Measurements from ENCODE around the gene ALAD.
"Not testable (repeated sequence)": the region's sequence is repeated elsewhere in the genome, so short reads cannot be mapped to it uniquely, and the experiment has no call there.

The ALAD gene

GRCh38 chr9:113397203-113397631 lies 3.9 kb downstream of the ALAD start:
- peak; percentile 96 for DNase-seq

GRCh38 chr9:113395000-113395861 lies 5.9 kb downstream of the ALAD start:
- DNase-seq: no peak

GRCh38 chr9:113393281-113393680 lies 7.8 kb downstream of the ALAD start:
- DNase-seq: no peak

GRCh38 chr9:113391917-113392316 lies 9.2 kb downstream of the ALAD start:
- no peak for DNase-seq

- no peak for DNase-seq
Observed at GRCh38 chr9:113390192-113390960, 10.7 kb downstream of the ALAD start.

- no peak for DNase-seq
Observed at GRCh38 chr9:113389451-113389850, 11.6 kb downstream of the ALAD start.

- no peak for DNase-seq
Observed at GRCh38 chr9:113388833-113389232, 12.3 kb downstream of the ALAD start.

- DNase-seq: no peak
Observed at GRCh38 chr9:113387560-113388230, 13.4 kb downstream of the ALAD start.

GRCh38 chr9:113386571-113387393 lies 14.3 kb downstream of the ALAD start:
- no peak for DNase-seq

GRCh38 chr9:113381909-113382411 lies 19.1 kb downstream of the ALAD start:
- DNase-seq: no peak

GRCh38 chr9:113381441-113381840 lies 19.6 kb downstream of the ALAD start:
- DNase-seq: not testable (repeated sequence)

GRCh38 chr9:113380869-113381378 lies 20.2 kb downstream of the ALAD start:
- DNase-seq: no peak

GRCh38 chr9:113379829-113380210 lies 21.3 kb downstream of the ALAD start:
- DNase-seq: not testable (repeated sequence)

- peak; percentile 89 for DNase-seq
Observed at GRCh38 chr9:113379094-113379828, 21.8 kb downstream of the ALAD start.

- peak; percentile 92 for DNase-seq
Observed at GRCh38 chr9:113376634-113377567, 24.2 kb downstream of the ALAD start, which contains the start of gene HDHD3. Gene HDHD3, minus strand, starts transcription at chr9:113376986. Its CDS starts 2,632 bp downstream, at chr9:113374354.

- no peak for DNase-seq
Observed at GRCh38 chr9:113375057-113376023, 25.7 kb downstream of the ALAD start.

- DNase-seq: no peak
Observed at GRCh38 chr9:113373676-113374392, 27.2 kb downstream of the ALAD start.

- no peak for DNase-seq
Observed at GRCh38 chr9:113373256-113373655, 27.8 kb downstream of the ALAD start.
